ENCODE results near the gene KIAA1755.
"Not testable (repeated sequence)": the region's sequence is repeated elsewhere in the genome, so short reads cannot be mapped to it uniquely, and the experiment has no call there.

The KIAA1755 gene

GRCh38 chr20:38261054-38261390, 487 bp upstream of the KIAA1755 start:
- DNase-seq (ENCODE audit: low read depth, low spot score) = no peak

- DNase-seq (ENCODE audit: low read depth, low spot score) = no peak
Observed at GRCh38 chr20:38260025-38260377, 534 bp downstream of the KIAA1755 start.

- no peak for DNase-seq (ENCODE audit: low read depth, low spot score)
Observed at GRCh38 chr20:38258545-38259215, 1.9 kb downstream of the KIAA1755 start.

DNA sequence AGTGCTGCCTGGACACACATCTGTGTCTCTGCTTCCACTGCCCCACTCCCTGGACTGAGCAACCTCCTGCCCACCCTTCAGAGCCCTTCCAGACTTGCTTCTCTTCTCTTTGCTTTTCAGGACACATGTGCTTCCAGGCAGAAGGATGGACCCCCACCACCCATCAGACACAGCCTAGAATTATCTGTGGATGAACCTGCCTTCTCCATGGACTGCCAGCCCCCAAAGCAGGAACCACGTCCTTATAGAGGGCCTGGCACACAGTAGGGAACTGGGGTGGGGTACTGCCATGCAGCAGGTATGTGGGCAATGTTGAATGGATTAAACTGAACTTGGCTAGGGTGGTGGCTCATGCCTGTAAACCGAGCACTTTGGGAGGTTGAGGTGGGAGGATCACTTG, 3.6 kb downstream of the KIAA1755 start:
- no peak for DNase-seq (ENCODE audit: low read depth, low spot score)

- DNase-seq (ENCODE audit: low read depth, low spot score) = no peak
Observed at GRCh38 chr20:38256021-38256420, 4.5 kb downstream of the KIAA1755 start.

- no peak for DNase-seq (ENCODE audit: low read depth, low spot score)
Observed at GRCh38 chr20:38255393-38255792, 5.1 kb downstream of the KIAA1755 start.

DNA sequence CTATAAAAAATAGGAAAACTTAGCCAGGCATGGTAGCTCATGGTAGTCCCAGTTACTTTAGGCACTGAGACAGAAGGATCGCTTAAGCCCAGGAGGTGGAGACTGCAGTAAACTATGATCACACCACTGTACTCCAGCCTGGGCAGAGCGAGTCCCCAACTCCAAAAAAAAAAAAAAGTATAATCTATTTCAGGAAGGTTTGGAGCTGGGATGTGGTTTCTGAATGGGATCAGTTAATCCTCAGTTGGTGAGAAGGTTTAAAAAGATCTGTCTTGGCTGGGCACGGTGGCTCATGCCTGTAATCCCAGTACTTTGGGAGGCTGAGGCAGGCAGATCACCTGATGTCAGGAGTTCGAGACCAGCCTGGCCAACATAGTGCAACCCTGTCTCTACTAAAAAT, 5.9 kb downstream of the KIAA1755 start:
- not testable (repeated sequence) for DNase-seq (ENCODE audit: low read depth, low spot score)

DNA sequence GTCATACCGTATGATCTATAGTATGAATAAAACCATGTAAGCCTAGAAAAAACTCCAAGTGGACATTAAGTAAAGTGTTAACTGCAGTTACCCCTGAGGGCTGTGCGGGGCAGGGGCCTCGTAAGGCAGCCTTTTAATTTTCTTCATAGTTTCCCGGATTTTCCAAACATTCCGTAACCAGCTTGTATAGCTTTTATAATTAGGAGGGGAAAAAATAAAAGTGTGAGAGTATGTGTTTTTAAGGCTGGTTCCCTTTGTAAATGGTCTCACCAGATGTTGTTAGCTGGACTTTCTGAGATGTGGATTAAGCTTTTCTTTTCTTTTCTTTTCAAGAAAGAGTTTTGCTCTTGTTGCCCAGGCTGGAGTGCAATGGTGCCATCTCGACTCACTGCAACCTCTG, 7.0 kb downstream of the KIAA1755 start:
- no peak for DNase-seq (ENCODE audit: low read depth, low spot score)

DNA sequence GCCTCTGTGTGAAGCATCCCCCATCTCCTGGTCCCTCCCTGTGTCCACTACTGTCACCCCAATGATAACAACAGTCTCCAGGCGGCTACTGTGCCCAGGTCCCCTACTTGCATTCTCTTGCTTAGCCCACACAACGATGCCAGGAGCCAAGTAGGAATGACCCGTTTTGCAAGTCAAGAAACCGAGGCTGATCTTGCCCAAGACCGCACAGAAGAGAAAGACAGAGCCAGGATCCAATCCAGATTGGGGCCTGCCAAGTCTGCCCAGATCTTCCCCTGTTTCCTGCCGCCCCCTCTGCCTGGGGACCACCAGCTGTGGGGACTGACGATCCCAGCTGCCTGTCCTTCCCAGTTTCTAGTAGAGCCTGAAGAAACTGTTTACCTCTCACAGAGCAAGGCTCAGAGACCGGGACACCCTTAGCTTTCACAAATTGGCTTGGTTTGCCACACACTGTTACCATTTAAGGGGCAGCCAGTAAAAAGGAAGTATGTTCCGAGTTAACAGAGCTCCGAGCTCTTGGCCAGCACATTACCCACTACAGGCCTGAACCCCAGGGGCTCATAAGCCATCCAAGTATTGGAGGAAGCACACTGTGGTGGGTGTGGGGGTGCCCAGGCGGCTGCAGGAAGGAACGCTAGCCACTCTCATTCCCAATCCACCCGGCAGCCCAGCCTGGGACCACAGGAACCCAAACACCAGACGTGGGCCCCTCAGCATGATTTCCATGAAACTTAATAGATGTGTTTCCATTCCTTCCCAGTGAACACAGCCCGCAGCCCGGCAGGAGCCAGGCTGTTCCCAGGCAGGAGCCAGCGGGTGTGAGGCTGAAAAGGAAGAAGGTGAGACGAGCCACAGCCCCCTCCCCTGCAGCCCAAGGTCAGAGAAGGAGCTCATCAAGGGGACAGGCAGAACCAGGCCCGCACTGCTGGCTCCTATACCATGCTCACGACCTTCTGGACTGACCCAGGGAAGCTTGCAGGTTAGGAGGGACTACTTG, 7.9 kb downstream of the KIAA1755 start:
- DNase-seq (ENCODE audit: low read depth, low spot score) = no peak

DNA sequence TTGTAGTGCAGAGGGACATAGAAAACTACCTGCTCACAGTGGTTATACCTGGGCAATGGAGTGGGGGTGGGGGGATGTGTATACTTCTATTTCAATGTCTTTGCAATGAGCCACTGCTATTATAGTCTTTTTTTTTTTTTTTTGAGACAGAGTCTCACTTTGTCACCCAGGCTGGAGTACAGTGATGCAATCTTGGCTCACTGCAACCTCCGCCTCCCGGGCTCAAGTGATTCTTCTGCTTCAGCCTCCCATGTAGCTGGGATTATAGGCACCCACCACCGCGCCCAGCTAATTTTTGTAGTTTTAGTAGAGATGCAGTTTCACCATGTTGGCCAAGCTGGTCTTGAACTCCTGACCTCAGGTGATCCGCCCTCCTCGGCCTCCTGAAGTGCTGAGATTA, 9.1 kb downstream of the KIAA1755 start:
- DNase-seq (ENCODE audit: low read depth, low spot score) = not testable (repeated sequence)

- DNase-seq (ENCODE audit: low read depth, low spot score) = peak; percentile 28
Observed at GRCh38 chr20:38250609-38251008, 9.9 kb downstream of the KIAA1755 start.

DNA sequence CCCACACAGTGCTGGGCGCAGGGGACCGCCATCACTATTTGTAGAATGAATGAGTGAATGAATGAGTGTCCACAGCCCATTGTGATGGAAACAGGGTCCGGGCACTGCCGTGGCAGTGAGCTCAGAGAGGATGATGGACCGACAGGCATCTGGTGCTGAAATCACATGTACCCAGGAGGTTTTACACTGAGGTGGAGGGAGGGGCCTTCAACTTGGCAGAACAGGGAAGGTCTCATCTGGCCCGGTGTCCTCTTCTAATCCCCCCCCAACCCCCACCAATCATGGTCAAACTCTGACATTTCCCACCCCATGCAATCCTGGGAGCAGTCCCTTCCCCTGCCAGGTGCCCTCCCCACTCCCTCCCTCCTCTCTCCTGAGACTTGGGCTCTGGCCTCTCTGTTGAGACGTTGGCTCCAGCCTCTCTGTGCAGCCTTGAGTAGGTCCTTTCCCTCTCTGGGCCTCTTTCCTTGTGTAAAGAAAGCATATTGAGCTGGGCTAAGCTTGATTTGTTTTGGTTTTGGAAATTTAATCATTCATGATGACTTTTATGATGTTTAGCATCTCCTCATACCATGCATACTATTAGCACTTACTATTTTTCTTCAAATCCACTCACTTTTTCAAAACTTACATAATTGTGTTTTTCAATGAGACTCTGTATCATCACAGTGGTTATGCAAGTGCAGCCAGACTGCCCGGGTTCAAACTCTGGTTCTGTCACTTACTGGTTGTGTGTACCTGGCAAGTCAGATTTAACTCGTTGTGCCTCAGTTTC, 10.8 kb downstream of the KIAA1755 start:
- DNase-seq (ENCODE audit: low read depth, low spot score) = no peak

DNA sequence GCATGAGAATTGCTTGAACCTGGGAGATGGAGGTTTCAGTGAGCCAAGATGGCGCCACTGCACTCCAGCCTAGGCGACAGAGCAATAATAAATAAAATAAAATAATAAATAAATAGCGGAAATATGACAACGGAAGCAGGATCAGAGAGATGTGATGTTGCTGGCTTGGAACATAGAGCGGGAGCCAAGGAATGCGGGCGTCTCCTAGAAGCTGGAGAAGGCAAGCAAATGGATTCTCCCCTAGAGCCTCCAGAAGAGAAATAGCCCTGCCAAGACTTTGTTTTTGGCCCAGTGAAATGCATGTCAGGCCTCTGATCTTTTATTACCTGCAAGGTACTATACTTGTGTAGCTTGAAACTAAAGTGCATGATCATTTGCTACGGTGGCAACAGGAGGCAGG, 12.4 kb downstream of the KIAA1755 start:
- DNase-seq (ENCODE audit: low read depth, low spot score) = no peak

DNA sequence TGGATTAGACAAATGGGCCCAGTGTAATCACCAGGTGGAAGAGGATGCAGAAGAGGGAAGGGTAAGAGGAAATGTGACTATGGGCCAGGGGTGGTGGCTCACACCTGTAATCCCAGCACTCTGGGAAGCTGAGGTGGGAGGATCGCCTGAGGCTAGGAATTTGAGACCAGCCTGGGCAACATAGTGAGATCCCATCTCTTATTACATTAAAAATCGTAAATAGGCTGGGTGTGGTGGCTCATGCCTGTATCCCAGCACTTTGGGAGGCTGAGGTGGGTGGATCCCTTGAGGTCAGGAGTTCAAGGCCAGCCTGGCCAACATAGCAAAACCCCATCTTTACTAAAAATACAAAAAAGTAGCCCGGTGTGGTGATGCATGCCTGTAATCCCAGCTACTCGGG, 12.8 kb downstream of the KIAA1755 start:
- not testable (repeated sequence) for DNase-seq (ENCODE audit: low read depth, low spot score)

GRCh38 chr20:38247166-38247509, 13.4 kb downstream of the KIAA1755 start:
- DNase-seq (ENCODE audit: low read depth, low spot score) = no peak

- DNase-seq (ENCODE audit: low read depth, low spot score) = no peak
Observed at GRCh38 chr20:38246357-38247165, 14.0 kb downstream of the KIAA1755 start.

DNA sequence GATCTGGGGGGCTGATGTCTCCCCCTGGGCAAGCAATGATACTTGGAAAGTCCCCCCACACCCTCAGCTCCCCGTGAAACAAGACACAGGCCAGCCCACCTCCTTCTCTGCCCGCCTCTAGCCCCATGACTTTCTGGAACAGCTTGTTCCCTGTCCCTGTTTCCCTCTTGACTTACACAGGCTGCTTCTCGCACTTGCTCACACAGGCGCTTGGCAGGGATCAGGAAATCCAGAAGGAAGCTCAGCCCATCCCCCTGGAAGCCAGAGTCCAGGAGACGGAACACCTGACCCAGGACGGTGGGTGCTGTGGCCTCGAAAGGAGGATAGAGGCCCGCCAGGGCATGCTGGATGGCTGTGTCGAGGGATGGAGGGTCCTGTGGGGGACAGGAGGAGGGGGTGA, 14.8 kb downstream of the KIAA1755 start:
- no peak for DNase-seq (ENCODE audit: low read depth, low spot score)

GRCh38 chr20:38243709-38244020, 16.9 kb downstream of the KIAA1755 start:
- DNase-seq (ENCODE audit: low read depth, low spot score) = no peak

- DNase-seq (ENCODE audit: low read depth, low spot score) = no peak
Observed at GRCh38 chr20:38242848-38243708, 17.5 kb downstream of the KIAA1755 start.

DNA sequence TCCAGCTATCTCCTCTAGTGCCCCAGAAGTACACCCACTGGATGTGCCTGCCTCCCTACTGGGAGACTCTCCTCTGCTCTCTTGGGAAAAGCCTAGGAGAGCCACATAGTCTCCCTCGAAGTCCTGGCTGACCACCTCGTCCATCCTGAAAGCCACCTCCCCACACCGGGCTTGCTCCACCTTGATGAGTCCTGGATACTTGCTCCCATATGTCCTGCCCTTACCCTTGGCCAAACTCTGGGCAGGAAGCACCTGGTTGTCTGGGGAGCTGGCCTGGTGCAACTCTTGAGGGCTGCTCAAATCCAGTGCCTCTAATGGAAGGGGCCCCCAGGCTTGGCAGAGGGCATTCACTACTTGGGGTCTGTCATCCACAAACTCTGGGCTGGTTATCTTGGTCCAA, 19.3 kb downstream of the KIAA1755 start:
- DNase-seq (ENCODE audit: low read depth, low spot score) = no peak

DNA sequence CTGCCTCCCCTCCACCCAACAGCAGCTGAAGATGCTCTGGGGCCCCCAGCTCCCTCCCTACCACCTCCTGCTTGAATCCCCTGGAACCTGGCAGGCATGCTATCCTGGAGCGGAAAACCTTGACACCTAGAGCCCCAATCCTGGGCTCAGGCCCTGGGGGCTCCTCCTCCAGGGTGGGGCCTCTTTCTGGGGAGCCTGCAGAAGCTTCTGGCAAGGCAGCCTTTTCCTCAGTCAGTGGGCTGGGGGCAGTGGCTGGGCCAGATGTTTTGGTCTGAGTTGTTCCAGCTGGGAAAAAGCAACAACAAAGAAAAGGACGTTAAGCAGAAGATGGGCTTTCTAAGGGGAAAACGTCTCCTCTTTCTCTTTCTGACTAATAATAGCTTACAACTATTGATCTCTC, 21.1 kb downstream of the KIAA1755 start:
- no peak for DNase-seq (ENCODE audit: low read depth, low spot score)
